GM18505 (cell line): Measurements from ENCODE around the gene MEP1A.
"Not testable (repeated sequence)": the region's sequence is repeated elsewhere in the genome, so short reads cannot be mapped to it uniquely, and the experiment has no call there.

Experiments used
- ATAC-seq: cut with Tn5 transposase; IDR thresholded peaks from one replicate; pipeline ENCODE4 v1.9.1; 2021; ENCODE audit not compliant: unreplicated experiment
- POLR2A ChIP-seq: IDR thresholded peaks from 4 replicates; pipeline ENCODE4 v1.6.1; 2011; ENCODE audit warnings: borderline replicate concordance; ENCODE audit not compliant: insufficient read depth, insufficient read length; ENCODE audit errors: extremely low read depth

Gene MEP1A, protein sequence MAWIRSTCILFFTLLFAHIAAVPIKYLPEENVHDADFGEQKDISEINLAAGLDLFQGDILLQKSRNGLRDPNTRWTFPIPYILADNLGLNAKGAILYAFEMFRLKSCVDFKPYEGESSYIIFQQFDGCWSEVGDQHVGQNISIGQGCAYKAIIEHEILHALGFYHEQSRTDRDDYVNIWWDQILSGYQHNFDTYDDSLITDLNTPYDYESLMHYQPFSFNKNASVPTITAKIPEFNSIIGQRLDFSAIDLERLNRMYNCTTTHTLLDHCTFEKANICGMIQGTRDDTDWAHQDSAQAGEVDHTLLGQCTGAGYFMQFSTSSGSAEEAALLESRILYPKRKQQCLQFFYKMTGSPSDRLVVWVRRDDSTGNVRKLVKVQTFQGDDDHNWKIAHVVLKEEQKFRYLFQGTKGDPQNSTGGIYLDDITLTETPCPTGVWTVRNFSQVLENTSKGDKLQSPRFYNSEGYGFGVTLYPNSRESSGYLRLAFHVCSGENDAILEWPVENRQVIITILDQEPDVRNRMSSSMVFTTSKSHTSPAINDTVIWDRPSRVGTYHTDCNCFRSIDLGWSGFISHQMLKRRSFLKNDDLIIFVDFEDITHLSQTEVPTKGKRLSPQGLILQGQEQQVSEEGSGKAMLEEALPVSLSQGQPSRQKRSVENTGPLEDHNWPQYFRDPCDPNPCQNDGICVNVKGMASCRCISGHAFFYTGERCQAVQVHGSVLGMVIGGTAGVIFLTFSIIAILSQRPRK

DNA sequence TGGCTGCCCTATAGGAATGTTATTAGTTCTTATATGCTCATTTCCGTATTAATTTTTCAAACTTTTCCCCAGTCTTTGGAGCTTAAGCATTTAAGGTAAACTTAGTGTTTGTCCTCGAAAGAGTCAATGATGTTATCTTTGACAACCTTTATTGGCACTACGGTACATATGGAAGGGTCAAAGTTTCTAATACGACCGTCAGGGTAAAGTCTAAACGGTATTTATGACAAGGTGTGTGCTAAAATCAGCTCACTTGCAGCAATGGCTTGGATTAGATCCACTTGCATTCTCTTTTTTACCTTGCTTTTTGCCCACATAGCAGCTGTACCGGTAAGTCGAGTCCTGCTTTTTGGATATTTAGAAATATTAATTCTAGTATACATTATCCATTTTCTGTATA lies at the start of gene MEP1A:
TSS of gene MEP1A (plus strand) at position 252 of the 400 bp plus-strand sequence. CDS start at position 262, 10 bp downstream.
- TF ChIP-seq POLR2A, result no peak
- ATAC-seq, result no peak

DNA sequence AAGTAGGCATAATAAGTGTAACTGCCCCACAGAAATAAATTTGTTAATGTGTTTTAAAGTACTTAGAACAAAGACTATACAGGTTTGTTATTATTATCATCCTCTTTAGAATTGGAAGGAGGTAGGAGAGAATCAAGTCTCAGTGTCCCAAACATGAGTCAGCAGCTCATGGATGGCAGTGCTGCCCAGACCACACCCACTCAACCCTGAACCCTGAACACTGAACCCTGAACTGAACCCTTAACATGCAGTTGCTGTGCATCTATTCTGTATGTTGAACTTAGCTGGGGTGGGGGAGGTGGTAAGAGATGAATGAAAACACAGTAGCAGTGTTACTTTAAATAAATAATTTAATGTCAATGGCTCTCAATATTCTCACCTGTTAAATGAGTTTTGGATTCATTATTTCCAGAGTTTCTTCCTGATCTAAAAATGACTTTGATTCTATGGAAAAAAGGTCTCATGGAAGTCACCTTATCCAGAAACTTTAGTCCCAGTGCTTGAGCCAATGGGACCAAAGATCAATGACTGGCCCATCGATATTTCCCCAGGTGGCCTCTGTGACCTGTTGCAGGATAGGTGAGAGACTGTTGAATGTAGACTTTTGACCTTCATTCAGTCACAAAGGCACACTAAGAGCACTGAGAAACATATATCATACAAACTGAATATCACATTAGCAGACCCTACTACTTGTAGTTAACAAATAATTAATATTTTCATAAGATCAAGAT lies 49.6 kb upstream of the MEP1A start:
- no peak for ATAC-seq
- no peak for TF ChIP-seq POLR2A

DNA sequence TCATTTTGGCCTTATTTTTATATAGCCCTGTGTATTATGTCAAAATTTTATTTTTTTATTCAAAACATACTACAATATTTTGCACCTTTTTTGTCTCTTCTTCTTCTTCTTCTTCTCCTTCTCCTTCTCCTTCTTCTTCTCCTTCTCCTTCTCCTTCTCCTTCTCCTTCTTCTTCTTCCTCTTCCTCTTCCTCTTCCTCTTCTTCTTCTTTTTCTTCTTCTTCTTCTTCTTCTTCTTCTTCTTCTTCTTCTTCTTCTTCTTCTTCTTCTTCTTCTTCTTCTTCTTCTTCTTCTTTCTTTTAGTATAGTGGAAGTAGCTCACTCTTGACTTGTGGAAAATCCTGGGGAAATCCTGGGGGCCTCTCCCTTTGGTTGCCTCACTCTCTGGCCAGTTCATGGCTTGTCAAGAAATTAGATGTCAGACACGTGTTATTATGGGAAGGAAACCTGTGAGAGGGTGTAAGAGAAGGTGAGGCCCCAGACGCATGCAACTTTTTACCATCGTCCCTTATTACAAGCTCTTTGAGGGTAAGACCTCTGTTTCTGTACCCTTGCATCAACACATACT lies 48.9 kb upstream of the MEP1A start:
- ATAC-seq, result not testable (repeated sequence)

DNA sequence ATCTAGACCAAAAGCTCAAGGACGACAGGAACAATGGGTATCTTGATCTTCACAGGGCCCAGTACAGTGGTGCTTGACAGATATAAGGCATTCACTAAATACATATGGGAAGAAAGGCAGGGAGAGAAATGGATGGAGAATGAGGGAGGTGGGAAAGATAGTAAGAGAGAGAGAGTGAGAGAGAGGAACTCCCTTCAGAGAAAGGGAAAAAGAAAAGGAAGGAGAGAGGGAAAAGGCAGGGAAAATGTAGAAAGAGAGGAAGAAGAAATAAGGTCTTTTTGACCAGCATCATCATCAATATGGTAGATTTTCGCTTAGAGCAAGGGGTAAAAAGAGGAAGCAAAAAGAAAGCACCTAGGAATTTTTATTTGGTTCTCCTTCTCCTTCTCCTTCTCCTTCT lies 47.2 kb upstream of the MEP1A start:
- ATAC-seq, result no peak
- no peak for TF ChIP-seq POLR2A

DNA sequence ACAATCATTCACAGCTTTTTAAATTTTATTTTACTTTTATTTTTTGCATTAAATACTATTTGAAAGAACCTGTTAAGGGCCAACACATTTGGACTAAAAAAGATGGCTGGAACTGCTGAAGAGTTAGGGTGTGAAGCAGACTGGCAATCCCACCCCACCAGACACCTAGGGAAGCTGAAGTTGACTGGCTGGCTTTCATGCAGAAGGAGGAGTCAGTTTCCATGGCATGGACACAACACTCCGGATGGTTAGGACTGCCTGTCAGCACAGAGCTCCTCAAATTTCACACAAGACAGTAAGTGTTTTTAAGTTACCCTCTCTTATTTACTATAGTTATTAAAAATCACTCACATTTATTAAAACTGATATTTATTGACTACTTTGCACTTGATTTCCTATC lies 46.5 kb upstream of the MEP1A start, which contains the start of gene ANKRD66:
TSS of gene ANKRD66 (plus strand) at position 238 of the 400 bp plus-strand sequence. CDS start 5,016 bp downstream, outside the sequence.
- TF ChIP-seq POLR2A, result no peak
- no peak for ATAC-seq

DNA sequence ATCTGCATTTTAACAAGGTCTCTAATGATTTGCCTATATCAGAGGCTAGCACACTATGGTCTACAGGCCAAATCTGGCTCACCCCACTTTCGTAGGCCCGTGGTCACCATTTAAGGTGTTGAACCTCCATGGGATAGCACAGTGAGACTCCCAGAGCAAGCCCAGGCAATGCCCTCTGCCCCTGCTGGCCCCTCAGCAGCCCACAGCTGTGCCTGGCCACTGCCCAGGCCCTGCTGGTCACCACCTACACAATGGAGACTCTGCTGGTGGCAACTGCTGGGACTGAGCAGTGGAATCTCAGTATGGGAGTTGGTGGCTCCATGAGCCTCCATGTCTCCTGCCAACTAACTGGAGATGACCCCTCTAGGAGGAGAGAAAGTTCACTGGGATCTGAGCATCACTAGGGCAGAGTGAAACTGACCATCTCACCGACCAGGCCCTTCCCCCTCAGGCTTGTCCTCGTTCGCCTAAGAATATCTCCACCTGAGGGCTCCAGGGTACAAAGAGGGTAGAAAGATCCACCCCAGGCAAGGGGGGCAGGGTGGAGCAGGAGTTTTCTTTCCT lies 44.2 kb upstream of the MEP1A start:
- no peak for ATAC-seq
- TF ChIP-seq POLR2A, result no peak

DNA sequence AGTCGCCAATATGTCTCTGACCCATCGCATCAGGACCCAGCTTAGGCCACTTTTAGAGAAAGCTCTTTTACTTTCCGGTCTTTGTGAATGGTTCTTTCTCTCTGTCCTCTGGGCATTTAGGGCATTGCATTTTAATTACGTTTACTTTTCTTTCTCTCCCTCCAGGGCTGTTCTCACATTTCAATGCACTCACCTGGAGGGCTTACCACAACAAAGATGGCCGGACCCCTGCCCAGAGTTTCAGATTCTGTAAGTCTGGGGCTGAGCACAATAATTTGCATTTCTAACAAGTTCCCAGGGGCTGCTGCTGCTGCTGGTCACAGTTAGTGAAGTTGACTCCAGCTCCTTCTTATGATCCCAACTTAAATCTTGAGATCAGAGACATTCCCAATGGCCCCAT lies 43.5 kb upstream of the MEP1A start:
- no peak for ATAC-seq
- no peak for TF ChIP-seq POLR2A

DNA sequence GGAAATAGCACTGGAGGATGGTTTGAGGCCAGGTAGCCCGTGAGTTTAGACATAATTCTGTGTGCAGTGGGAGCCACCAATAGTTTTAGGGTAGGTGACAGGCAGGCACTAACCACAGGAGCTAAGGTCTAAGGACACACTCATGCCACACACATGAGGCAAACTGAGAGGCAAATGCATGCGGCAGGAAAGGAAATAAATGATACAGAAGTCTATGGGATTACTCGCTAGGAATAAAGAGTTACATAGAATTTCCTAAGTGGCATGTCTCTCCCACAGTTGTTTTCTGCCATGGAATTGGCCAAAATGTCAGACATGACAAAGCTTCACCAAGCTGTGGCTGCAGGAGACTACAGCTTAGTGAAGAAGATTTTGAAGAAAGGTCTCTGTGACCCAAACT lies 41.5 kb upstream of the MEP1A start:
- TF ChIP-seq POLR2A, result no peak
- ATAC-seq, result no peak

DNA sequence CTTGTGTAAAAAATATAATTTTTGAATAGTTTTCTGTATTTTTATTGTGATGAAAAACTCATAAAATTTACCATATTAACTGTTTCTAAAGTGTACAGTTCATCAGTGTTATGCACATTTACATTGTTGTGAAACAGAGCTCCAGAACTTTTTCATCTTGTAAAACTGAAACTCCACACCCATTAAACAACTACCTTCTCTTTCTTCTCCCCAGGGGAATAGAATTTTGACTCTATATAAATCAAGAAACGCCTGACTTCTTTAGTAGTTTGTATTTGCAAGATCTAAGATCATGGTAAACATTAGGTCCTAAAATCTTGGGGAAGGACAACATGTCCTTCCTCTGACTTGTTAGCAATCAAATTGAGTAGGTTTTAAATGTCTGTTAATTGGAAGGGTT lies 37.3 kb upstream of the MEP1A start:
- TF ChIP-seq POLR2A, result no peak
- ATAC-seq, result no peak

DNA sequence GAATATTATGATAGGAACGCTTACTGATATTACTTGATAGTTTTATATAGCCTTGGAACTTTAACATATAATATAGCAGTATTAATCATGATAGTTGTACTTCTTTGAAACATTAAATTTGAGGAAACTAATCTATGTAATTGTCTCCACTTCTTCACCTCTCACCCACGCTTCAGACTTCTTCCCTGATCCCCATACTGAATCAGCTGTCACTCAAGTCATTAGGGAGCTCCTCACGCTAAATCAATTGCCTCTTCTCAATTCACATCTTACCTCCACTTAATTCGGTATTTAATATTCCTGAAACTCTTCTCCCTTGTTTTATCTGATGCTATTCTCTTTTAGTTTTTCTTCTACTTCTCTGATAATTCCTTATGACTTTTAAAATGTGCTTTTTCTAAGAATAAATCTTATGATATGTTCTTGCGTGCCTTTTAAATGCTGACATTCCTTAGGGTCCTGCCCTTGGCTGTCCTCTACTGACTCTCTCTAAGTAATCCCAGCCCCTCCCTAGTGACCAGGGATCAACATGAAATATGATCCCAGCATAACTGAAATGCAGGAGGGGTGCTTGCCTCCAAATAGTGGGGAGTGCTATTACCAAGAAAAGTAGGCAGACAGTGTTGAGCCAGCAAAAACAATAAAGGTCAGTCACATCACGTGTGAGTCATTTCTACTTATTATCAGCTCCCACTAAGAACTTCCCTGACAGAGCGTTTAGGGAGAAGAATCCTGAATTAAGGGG lies 36.5 kb upstream of the MEP1A start:
- no peak for TF ChIP-seq POLR2A
- ATAC-seq, result no peak

DNA sequence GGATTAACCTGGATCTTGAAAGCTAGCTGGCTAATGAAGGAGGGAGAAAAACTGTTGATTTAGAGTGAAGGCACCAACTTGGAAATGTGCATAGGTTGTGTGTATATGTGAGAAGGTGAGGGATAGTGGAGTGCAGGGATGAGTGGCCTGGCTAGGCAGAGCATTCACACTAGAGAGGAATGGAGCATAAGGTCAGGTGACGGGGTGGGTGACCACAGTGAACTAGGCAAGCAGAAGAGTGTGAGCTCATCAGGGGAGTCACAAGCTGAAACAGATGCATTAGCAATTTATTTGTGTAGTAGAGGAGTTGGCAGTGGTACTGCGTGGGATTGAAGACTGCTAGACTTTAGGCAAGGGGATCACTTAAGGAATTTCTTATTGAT lies 36.0 kb upstream of the MEP1A start:
- TF ChIP-seq POLR2A, result no peak
- ATAC-seq, result no peak

DNA sequence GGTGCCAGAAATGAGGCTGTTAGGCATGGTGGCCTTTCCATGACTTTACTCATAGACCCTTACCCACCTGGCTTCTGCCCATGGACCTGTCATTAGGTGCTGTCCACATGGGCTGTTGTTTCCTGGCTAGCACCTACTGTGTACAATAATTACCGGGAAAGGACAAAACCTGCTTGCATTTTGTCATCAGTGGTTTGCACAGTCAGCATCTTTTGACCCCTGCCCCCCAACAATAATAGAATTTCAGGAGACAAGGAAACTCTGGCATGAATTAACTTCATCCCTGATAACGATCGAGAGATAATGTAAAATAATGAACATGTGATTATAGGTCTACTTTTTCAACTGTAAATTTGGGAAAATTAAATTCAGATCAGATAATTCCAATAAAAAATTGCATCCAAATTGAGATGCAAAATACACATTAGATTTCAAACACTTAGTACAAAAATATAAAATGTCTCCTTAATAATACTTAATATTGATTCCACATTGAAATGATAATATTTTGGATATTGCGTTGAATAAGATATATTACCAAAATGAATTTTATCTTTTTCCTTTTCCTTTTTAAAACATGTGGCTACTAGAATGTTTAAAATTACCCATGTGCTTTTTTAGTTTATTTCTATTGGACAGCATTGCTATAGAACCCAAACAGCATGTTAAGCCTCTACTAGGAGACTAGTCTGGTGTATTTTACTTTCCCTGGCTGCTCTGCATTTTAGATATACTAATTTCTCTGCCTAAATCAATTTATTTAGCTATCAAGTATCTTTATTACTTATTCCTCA lies 34.0 kb upstream of the MEP1A start:
- ATAC-seq, result no peak
- no peak for TF ChIP-seq POLR2A
